Effector memory CD8-positive, alpha-beta T cell (primary cell): Measurements from ENCODE around the gene ZFP1.

Experiments used
- ATAC-seq: fragments of 150-1000 bp; cut with Tn5 transposase; replicated peaks from 2 replicates; pipeline ENCODE4 v1.10.0; 2021; ENCODE audit warnings: mild to moderate bottlenecking, moderate library complexity
- DNase-seq, 3 experiments: peaks; one replicate each; pipeline ENCODE4 v3.0.0; 2021
- H3K27ac Mint-ChIP-seq, 2 donors: one replicate each; pipeline ENCODE4 v1.8.0; 2022; ENCODE audit warnings: mild to moderate bottlenecking in 2 of 2, mixed read lengths in 2 of 2, moderate library complexity in 2 of 2
- H3K27me3 Mint-ChIP-seq, 2 donors: one replicate each; pipeline ENCODE4 v1.8.0; 2022; ENCODE audit warnings: mixed read lengths in 2 of 2
- H3K36me3 Mint-ChIP-seq: one replicate; pipeline ENCODE4 v1.8.0; 2022; ENCODE audit warnings: mild to moderate bottlenecking, moderate library complexity, mixed read lengths; ENCODE audit not compliant: insufficient read depth
- H3K4me1 Mint-ChIP-seq, 2 donors: one replicate each; pipeline ENCODE4 v1.8.0; 2022; ENCODE audit warnings: low read depth in 2 of 2, mixed read lengths in 2 of 2
- H3K4me3 Mint-ChIP-seq, 2 donors: one replicate each; pipeline ENCODE4 v1.8.0; 2022; ENCODE audit warnings: mild to moderate bottlenecking in 2 of 2, mixed read lengths in 2 of 2, moderate library complexity in 2 of 2
- H3K9me3 Mint-ChIP-seq, 2 donors: one replicate each; pipeline ENCODE4 v1.8.0; 2022; ENCODE audit warnings: mixed read lengths in 2 of 2

ZFP1 gene

GRCh38 chr16:75147968-75148310, 385 bp upstream of the ZFP1 start:
- Mint-ChIP-seq H3K4me3 (peak overlapping the region; percentile 85 to 91), H3K36me3 (peaks cover 3% of the 10 kb centered on the region), H3K27me3 (no peaks in the 10 kb centered on the region), H3K4me1 (peaks cover 8 to 9% of the 10 kb centered on the region in 2 donors), H3K9me3 (peaks cover 0 to 21% of the 10 kb centered on the region in 2 donors), H3K27ac (peak overlapping the region in 1 of 2 donors; percentile 84)
- ATAC-seq: no peak
- DNase-seq: no peak

- peaks cover 0 to 21% of the 10 kb centered on the region in 2 donors for H3K9me3 Mint-ChIP-seq
- peaks cover 12% of the 10 kb centered on the region for H3K36me3 Mint-ChIP-seq
These were observed 3.5 kb downstream of the ZFP1 start for GRCh38 chr16:75151798-75152197.

GRCh38 chr16:75152635-75153034, 4.3 kb downstream of the ZFP1 start:
- Mint-ChIP-seq H3K27me3 (no peaks in the 10 kb centered on the region), H3K9me3 (peaks cover 0 to 21% of the 10 kb centered on the region in 2 donors), H3K36me3 (peaks cover 12% of the 10 kb centered on the region), H3K27ac (no peak overlapping the region), H3K4me3 (no peak overlapping the region), H3K4me1 (peaks cover 8 to 9% of the 10 kb centered on the region in 2 donors)
- DNase-seq (no peak), ATAC-seq (no peak)

More at GRCh38 chr16:75151798-75152197, 3.5 kb downstream of the ZFP1 start:
- ATAC-seq: no peak
- H3K27ac Mint-ChIP-seq: no peak overlapping the region
- no peak overlapping the region for H3K4me3 Mint-ChIP-seq
- no peak for DNase-seq
- H3K4me1 Mint-ChIP-seq: peaks cover 8 to 9% of the 10 kb centered on the region in 2 donors
- no peaks in the 10 kb centered on the region for H3K27me3 Mint-ChIP-seq

- Mint-ChIP-seq H3K4me3 (no peak overlapping the region), H3K36me3 (peaks cover 16% of the 10 kb centered on the region), H3K27me3 (no peaks in the 10 kb centered on the region), H3K27ac (no peak overlapping the region), H3K4me1 (peaks cover 4 to 6% of the 10 kb centered on the region in 2 donors), H3K9me3 (no peaks in the 10 kb centered on the region)
- ATAC-seq (no peak), DNase-seq (no peak)
These were observed 12.1 kb downstream of the ZFP1 start for GRCh38 chr16:75160386-75160785.

- Mint-ChIP-seq H3K4me3 (no peak overlapping the region), H3K27me3 (no peaks in the 10 kb centered on the region), H3K9me3 (peaks cover 17 to 34% of the 10 kb centered on the region in 2 donors), H3K36me3 (peaks cover 33% of the 10 kb centered on the region), H3K4me1 (peaks cover 0 to 2% of the 10 kb centered on the region in 2 donors), H3K27ac (no peak overlapping the region)
- DNase-seq (no peak), ATAC-seq (no peak)
These were observed 21.6 kb downstream of the ZFP1 start for GRCh38 chr16:75169899-75170405.

GRCh38 chr16:75172578-75172977, 24.3 kb downstream of the ZFP1 start:
- Mint-ChIP-seq H3K27ac (no peak overlapping the region), H3K4me3 (no peak overlapping the region), H3K27me3 (no peaks in the 10 kb centered on the region), H3K4me1 (no peaks in the 10 kb centered on the region), H3K9me3 (peaks cover 21 to 38% of the 10 kb centered on the region in 2 donors), H3K36me3 (peaks cover 21% of the 10 kb centered on the region)
- no peak for ATAC-seq
- no peak for DNase-seq

- Mint-ChIP-seq H3K4me1 (no peaks in the 10 kb centered on the region), H3K9me3 (peaks cover 18 to 33% of the 10 kb centered on the region in 2 donors), H3K36me3 (no peaks in the 10 kb centered on the region), H3K4me3 (no peak overlapping the region), H3K27ac (no peak overlapping the region), H3K27me3 (no peaks in the 10 kb centered on the region)
- DNase-seq (no peak), ATAC-seq (no peak)
These were observed 26.8 kb downstream of the ZFP1 start for GRCh38 chr16:75175074-75175473.

- peaks cover 18 to 29% of the 10 kb centered on the region in 2 donors for H3K9me3 Mint-ChIP-seq
- H3K27ac Mint-ChIP-seq: no peak overlapping the region
- ATAC-seq: no peak
These were observed 28.6 kb downstream of the ZFP1 start for GRCh38 chr16:75176926-75177325.

GRCh38 chr16:75179208-75179607, 30.9 kb downstream of the ZFP1 start:
- Mint-ChIP-seq H3K4me1 (no peaks in the 10 kb centered on the region), H3K27ac (no peak overlapping the region), H3K36me3 (peaks cover 4% of the 10 kb centered on the region), H3K27me3 (peaks cover 0 to 9% of the 10 kb centered on the region in 2 donors), H3K4me3 (no peak overlapping the region), H3K9me3 (peaks cover 4 to 8% of the 10 kb centered on the region in 2 donors)
- ATAC-seq (no peak), DNase-seq (no peak)

More at GRCh38 chr16:75176926-75177325, 28.6 kb downstream of the ZFP1 start:
- Mint-ChIP-seq H3K36me3 (peaks cover 4% of the 10 kb centered on the region), H3K4me1 (no peaks in the 10 kb centered on the region), H3K4me3 (no peak overlapping the region), H3K27me3 (peaks cover 0 to 6% of the 10 kb centered on the region in 2 donors)
- DNase-seq: no peak

GRCh38 chr16:75181630-75182029, 33.3 kb downstream of the ZFP1 start:
- Mint-ChIP-seq H3K27ac (no peak overlapping the region), H3K4me1 (no peaks in the 10 kb centered on the region), H3K27me3 (peaks cover 11 to 21% of the 10 kb centered on the region in 2 donors), H3K4me3 (no peak overlapping the region), H3K9me3 (peaks cover 2 to 8% of the 10 kb centered on the region in 2 donors), H3K36me3 (peaks cover 4% of the 10 kb centered on the region)
- DNase-seq (no peak), ATAC-seq (no peak)

GRCh38 chr16:75188832-75189477, 40.6 kb downstream of the ZFP1 start:
- peaks cover 0 to 2% of the 10 kb centered on the region in 2 donors for H3K4me1 Mint-ChIP-seq
- H3K9me3 Mint-ChIP-seq: no peaks in the 10 kb centered on the region
- no peak for DNase-seq
- H3K4me3 Mint-ChIP-seq: no peak overlapping the region
- no peaks in the 10 kb centered on the region for H3K36me3 Mint-ChIP-seq
- no peak overlapping the region for H3K27ac Mint-ChIP-seq
- H3K27me3 Mint-ChIP-seq: peaks cover 27 to 42% of the 10 kb centered on the region in 2 donors
- no peak for ATAC-seq

- Mint-ChIP-seq H3K27me3 (peaks cover 25 to 42% of the 10 kb centered on the region in 2 donors), H3K9me3 (no peaks in the 10 kb centered on the region)
These were observed 41.4 kb downstream of the ZFP1 start for GRCh38 chr16:75189638-75190245.

GRCh38 chr16:75192606-75193264, 44.4 kb downstream of the ZFP1 start:
- ATAC-seq (no peak), DNase-seq (no peak)
- H3K36me3 Mint-ChIP-seq: peaks cover 1% of the 10 kb centered on the region
- peaks cover 21 to 50% of the 10 kb centered on the region in 2 donors for H3K27me3 Mint-ChIP-seq
- peaks cover 0 to 3% of the 10 kb centered on the region in 2 donors for H3K4me1 Mint-ChIP-seq
- no peaks in the 10 kb centered on the region for H3K9me3 Mint-ChIP-seq
- H3K4me3 Mint-ChIP-seq: no peak overlapping the region
- no peak overlapping the region for H3K27ac Mint-ChIP-seq

More at GRCh38 chr16:75189638-75190245, 41.4 kb downstream of the ZFP1 start:
- peaks cover 0 to 2% of the 10 kb centered on the region in 2 donors for H3K4me1 Mint-ChIP-seq
- H3K36me3 Mint-ChIP-seq: no peaks in the 10 kb centered on the region
- DNase-seq (no peak), ATAC-seq (no peak)
- H3K4me3 Mint-ChIP-seq: no peak overlapping the region
- no peak overlapping the region for H3K27ac Mint-ChIP-seq
